ENCODE results near the gene MID1.

The MID1 gene

GRCh38 chrX:10495677-10496076, 124.7 kb downstream of the MID1 start:
- Histone ChIP-seq H3K9me3 (ENCODE audit: control insufficient read depth in 5 of 5, low read length in 5 of 5) (no peaks in the 10 kb centered on the region), H3K4me3 (ENCODE audit: low read depth in 1 of 5, low read length in 5 of 5) (no peak overlapping the region), H3K27ac (ENCODE audit: low read depth, low read length) (no peak overlapping the region), H3K9ac (ENCODE audit: low read length in 5 of 5) (no peak overlapping the region), H3K36me3 (ENCODE audit: control insufficient read depth in 5 of 5, insufficient read depth in 5 of 5, low read length in 5 of 5) (no peaks in the 10 kb centered on the region), H3K4me1 (ENCODE audit: control insufficient read depth in 5 of 5, insufficient read depth in 5 of 5, low read length in 5 of 5) (no peaks in the 10 kb centered on the region), H3K27me3 (ENCODE audit: control insufficient read depth in 5 of 5, insufficient read depth in 4 of 5, low read length in 5 of 5) (no peaks in the 10 kb centered on the region)

- Histone ChIP-seq H3K36me3 (ENCODE audit: control insufficient read depth in 5 of 5, insufficient read depth in 5 of 5, low read length in 5 of 5) (no peaks in the 10 kb centered on the region), H3K4me3 (ENCODE audit: low read depth in 1 of 5, low read length in 5 of 5) (no peak overlapping the region), H3K4me1 (ENCODE audit: control insufficient read depth in 5 of 5, insufficient read depth in 5 of 5, low read length in 5 of 5) (no peaks in the 10 kb centered on the region), H3K27ac (ENCODE audit: low read depth, low read length) (no peak overlapping the region), H3K9ac (ENCODE audit: low read length in 5 of 5) (no peak overlapping the region), H3K27me3 (ENCODE audit: control insufficient read depth in 5 of 5, insufficient read depth in 4 of 5, low read length in 5 of 5) (no peaks in the 10 kb centered on the region), H3K9me3 (ENCODE audit: control insufficient read depth in 5 of 5, low read length in 5 of 5) (no peaks in the 10 kb centered on the region)
Measured at GRCh38 chrX:10492250-10492649, 128.1 kb downstream of the MID1 start.

- H3K27ac ChIP-seq (ENCODE audit: low read depth, low read length): peak overlapping the region; percentile 52
- H3K9me3 ChIP-seq (ENCODE audit: control insufficient read depth in 5 of 5, low read length in 5 of 5): peaks cover 0 to 3% (median 0%) of the 10 kb centered on the region in 5 donors
- peaks cover 0 to 3% (median 0%) of the 10 kb centered on the region in 5 donors for H3K36me3 ChIP-seq (ENCODE audit: control insufficient read depth in 5 of 5, insufficient read depth in 5 of 5, low read length in 5 of 5)
- H3K9ac ChIP-seq (ENCODE audit: low read length in 5 of 5): no peak overlapping the region
- H3K4me3 ChIP-seq (ENCODE audit: low read depth in 1 of 5, low read length in 5 of 5): no peak overlapping the region
- H3K4me1 ChIP-seq (ENCODE audit: control insufficient read depth in 5 of 5, insufficient read depth in 5 of 5, low read length in 5 of 5): peaks cover 0 to 10% (median 5%) of the 10 kb centered on the region in 5 donors
- H3K27me3 ChIP-seq (ENCODE audit: control insufficient read depth in 5 of 5, insufficient read depth in 4 of 5, low read length in 5 of 5): no peaks in the 10 kb centered on the region
Measured at GRCh38 chrX:10486373-10486772, 134.0 kb downstream of the MID1 start.

GRCh38 chrX:10485326-10485725, 135.1 kb downstream of the MID1 start:
- peaks cover 0 to 9% (median 0%) of the 10 kb centered on the region in 5 donors for H3K36me3 ChIP-seq (ENCODE audit: control insufficient read depth in 5 of 5, insufficient read depth in 5 of 5, low read length in 5 of 5)
- H3K27ac ChIP-seq (ENCODE audit: low read depth, low read length): peak overlapping the region; percentile 52
- no peak overlapping the region for H3K4me3 ChIP-seq (ENCODE audit: low read depth in 1 of 5, low read length in 5 of 5)
- no peak overlapping the region for H3K9ac ChIP-seq (ENCODE audit: low read length in 5 of 5)
- H3K9me3 ChIP-seq (ENCODE audit: control insufficient read depth in 5 of 5, low read length in 5 of 5): peaks cover 0 to 3% (median 0%) of the 10 kb centered on the region in 5 donors
- no peaks in the 10 kb centered on the region for H3K27me3 ChIP-seq (ENCODE audit: control insufficient read depth in 5 of 5, insufficient read depth in 4 of 5, low read length in 5 of 5)
- H3K4me1 ChIP-seq (ENCODE audit: control insufficient read depth in 5 of 5, insufficient read depth in 5 of 5, low read length in 5 of 5): peaks cover 0 to 10% (median 5%) of the 10 kb centered on the region in 5 donors

GRCh38 chrX:10484683-10485247, 135.6 kb downstream of the MID1 start:
- H3K27me3 ChIP-seq (ENCODE audit: control insufficient read depth in 5 of 5, insufficient read depth in 4 of 5, low read length in 5 of 5): no peaks in the 10 kb centered on the region
- H3K4me1 ChIP-seq (ENCODE audit: control insufficient read depth in 5 of 5, insufficient read depth in 5 of 5, low read length in 5 of 5): peaks cover 0 to 10% (median 5%) of the 10 kb centered on the region in 5 donors
- no peak overlapping the region for H3K4me3 ChIP-seq (ENCODE audit: low read depth in 1 of 5, low read length in 5 of 5)
- H3K36me3 ChIP-seq (ENCODE audit: control insufficient read depth in 5 of 5, insufficient read depth in 5 of 5, low read length in 5 of 5): peaks cover 0 to 9% (median 0%) of the 10 kb centered on the region in 5 donors
- no peak overlapping the region for H3K9ac ChIP-seq (ENCODE audit: low read length in 5 of 5)
- H3K27ac ChIP-seq (ENCODE audit: low read depth, low read length): no peak overlapping the region
- H3K9me3 ChIP-seq (ENCODE audit: control insufficient read depth in 5 of 5, low read length in 5 of 5): peaks cover 0 to 3% (median 0%) of the 10 kb centered on the region in 5 donors

GRCh38 chrX:10483191-10483831, 137.1 kb downstream of the MID1 start:
- Histone ChIP-seq H3K27ac (ENCODE audit: low read depth, low read length) (peak overlapping the region; percentile 64), H3K4me1 (ENCODE audit: control insufficient read depth in 5 of 5, insufficient read depth in 5 of 5, low read length in 5 of 5) (peaks cover 0 to 10% (median 5%) of the 10 kb centered on the region in 5 donors), H3K9me3 (ENCODE audit: control insufficient read depth in 5 of 5, low read length in 5 of 5) (peaks cover 0 to 3% (median 0%) of the 10 kb centered on the region in 5 donors)

GRCh38 chrX:10482708-10483107, 137.7 kb downstream of the MID1 start:
- peaks cover 0 to 3% (median 0%) of the 10 kb centered on the region in 5 donors for H3K9me3 ChIP-seq (ENCODE audit: control insufficient read depth in 5 of 5, low read length in 5 of 5)
- H3K4me1 ChIP-seq (ENCODE audit: control insufficient read depth in 5 of 5, insufficient read depth in 5 of 5, low read length in 5 of 5): peaks cover 0 to 10% (median 5%) of the 10 kb centered on the region in 5 donors
- H3K36me3 ChIP-seq (ENCODE audit: control insufficient read depth in 5 of 5, insufficient read depth in 5 of 5, low read length in 5 of 5): peaks cover 0 to 9% (median 0%) of the 10 kb centered on the region in 5 donors
- peak overlapping the region in 1 of 5 donors; percentile 11 for H3K4me3 ChIP-seq (ENCODE audit: low read depth in 1 of 5, low read length in 5 of 5)
- no peak overlapping the region for H3K9ac ChIP-seq (ENCODE audit: low read length in 5 of 5)
- H3K27me3 ChIP-seq (ENCODE audit: control insufficient read depth in 5 of 5, insufficient read depth in 4 of 5, low read length in 5 of 5): no peaks in the 10 kb centered on the region
- peak overlapping the region; percentile 64 for H3K27ac ChIP-seq (ENCODE audit: low read depth, low read length)

More at GRCh38 chrX:10483191-10483831, 137.1 kb downstream of the MID1 start:
- H3K27me3 ChIP-seq (ENCODE audit: control insufficient read depth in 5 of 5, insufficient read depth in 4 of 5, low read length in 5 of 5): no peaks in the 10 kb centered on the region
- peaks cover 0 to 9% (median 0%) of the 10 kb centered on the region in 5 donors for H3K36me3 ChIP-seq (ENCODE audit: control insufficient read depth in 5 of 5, insufficient read depth in 5 of 5, low read length in 5 of 5)
- no peak overlapping the region for H3K9ac ChIP-seq (ENCODE audit: low read length in 5 of 5)
- H3K4me3 ChIP-seq (ENCODE audit: low read depth in 1 of 5, low read length in 5 of 5): no peak overlapping the region

GRCh38 chrX:10482261-10482660, 138.1 kb downstream of the MID1 start:
- peaks cover 0 to 3% (median 0%) of the 10 kb centered on the region in 5 donors for H3K9me3 ChIP-seq (ENCODE audit: control insufficient read depth in 5 of 5, low read length in 5 of 5)
- peaks cover 0 to 9% (median 0%) of the 10 kb centered on the region in 5 donors for H3K36me3 ChIP-seq (ENCODE audit: control insufficient read depth in 5 of 5, insufficient read depth in 5 of 5, low read length in 5 of 5)
- H3K27me3 ChIP-seq (ENCODE audit: control insufficient read depth in 5 of 5, insufficient read depth in 4 of 5, low read length in 5 of 5): no peaks in the 10 kb centered on the region
- H3K4me1 ChIP-seq (ENCODE audit: control insufficient read depth in 5 of 5, insufficient read depth in 5 of 5, low read length in 5 of 5): peaks cover 0 to 10% (median 5%) of the 10 kb centered on the region in 5 donors
- H3K27ac ChIP-seq (ENCODE audit: low read depth, low read length): no peak overlapping the region
- peak overlapping the region in 1 of 5 donors; percentile 11 for H3K4me3 ChIP-seq (ENCODE audit: low read depth in 1 of 5, low read length in 5 of 5)
- no peak overlapping the region for H3K9ac ChIP-seq (ENCODE audit: low read length in 5 of 5)

GRCh38 chrX:10480861-10481260, 139.5 kb downstream of the MID1 start:
- no peak overlapping the region for H3K27ac ChIP-seq (ENCODE audit: low read depth, low read length)
- H3K27me3 ChIP-seq (ENCODE audit: control insufficient read depth in 5 of 5, insufficient read depth in 4 of 5, low read length in 5 of 5): no peaks in the 10 kb centered on the region
- H3K9ac ChIP-seq (ENCODE audit: low read length in 5 of 5): no peak overlapping the region
- peaks cover 0 to 10% (median 5%) of the 10 kb centered on the region in 5 donors for H3K4me1 ChIP-seq (ENCODE audit: control insufficient read depth in 5 of 5, insufficient read depth in 5 of 5, low read length in 5 of 5)
- peaks cover 0 to 3% (median 0%) of the 10 kb centered on the region in 5 donors for H3K9me3 ChIP-seq (ENCODE audit: control insufficient read depth in 5 of 5, low read length in 5 of 5)
- no peak overlapping the region for H3K4me3 ChIP-seq (ENCODE audit: low read depth in 1 of 5, low read length in 5 of 5)
- H3K36me3 ChIP-seq (ENCODE audit: control insufficient read depth in 5 of 5, insufficient read depth in 5 of 5, low read length in 5 of 5): peaks cover 0 to 9% (median 0%) of the 10 kb centered on the region in 5 donors

- Histone ChIP-seq H3K36me3 (ENCODE audit: control insufficient read depth in 5 of 5, insufficient read depth in 5 of 5, low read length in 5 of 5) (peaks cover 0 to 9% (median 0%) of the 10 kb centered on the region in 5 donors), H3K27me3 (ENCODE audit: control insufficient read depth in 5 of 5, insufficient read depth in 4 of 5, low read length in 5 of 5) (no peaks in the 10 kb centered on the region), H3K27ac (ENCODE audit: low read depth, low read length) (no peak overlapping the region), H3K4me1 (ENCODE audit: control insufficient read depth in 5 of 5, insufficient read depth in 5 of 5, low read length in 5 of 5) (peaks cover 0 to 6% (median 0%) of the 10 kb centered on the region in 5 donors), H3K9me3 (ENCODE audit: control insufficient read depth in 5 of 5, low read length in 5 of 5) (peaks cover 0 to 2% (median 0%) of the 10 kb centered on the region in 5 donors), H3K4me3 (ENCODE audit: low read depth in 1 of 5, low read length in 5 of 5) (no peak overlapping the region), H3K9ac (ENCODE audit: low read length in 5 of 5) (no peak overlapping the region)
Measured at GRCh38 chrX:10479508-10479907, 140.9 kb downstream of the MID1 start.
